Stimulated activated CD8-positive, alpha-beta memory T cell treated with anti-CD3 and anti-CD28 coated beads, Interleukin-2, amount 100 ng/mL, for 1 hour (primary cell): ENCODE measurements around the gene FBLN7.

Experiments
- DNase-seq, 2 donors: peaks; one replicate each; pipeline ENCODE4 v3.0.0-alpha.2; 2020; ENCODE audit warnings: low read depth in 2 of 2

The FBLN7 gene

DNA sequence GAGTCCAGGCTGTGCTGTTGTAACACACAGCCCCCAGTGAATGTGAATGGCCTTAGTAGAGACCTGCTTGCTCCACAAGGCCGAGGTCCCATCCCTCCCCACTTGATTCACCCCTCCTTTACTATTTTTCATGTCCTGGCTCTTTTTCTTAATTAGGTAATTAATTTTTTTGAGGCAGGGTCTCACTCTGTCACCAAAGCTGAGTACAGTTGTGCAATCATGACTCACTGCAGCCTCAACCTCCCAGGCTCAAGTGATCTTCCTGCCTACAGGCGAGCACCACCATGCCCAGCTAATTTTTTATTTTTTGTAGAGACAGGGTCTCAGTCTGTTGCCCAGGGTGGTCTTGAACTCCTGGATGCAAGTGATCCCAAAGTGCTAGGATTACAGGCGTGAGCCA, 19.3 kb downstream of the FBLN7 start:
- DNase-seq = no peak

DNA sequence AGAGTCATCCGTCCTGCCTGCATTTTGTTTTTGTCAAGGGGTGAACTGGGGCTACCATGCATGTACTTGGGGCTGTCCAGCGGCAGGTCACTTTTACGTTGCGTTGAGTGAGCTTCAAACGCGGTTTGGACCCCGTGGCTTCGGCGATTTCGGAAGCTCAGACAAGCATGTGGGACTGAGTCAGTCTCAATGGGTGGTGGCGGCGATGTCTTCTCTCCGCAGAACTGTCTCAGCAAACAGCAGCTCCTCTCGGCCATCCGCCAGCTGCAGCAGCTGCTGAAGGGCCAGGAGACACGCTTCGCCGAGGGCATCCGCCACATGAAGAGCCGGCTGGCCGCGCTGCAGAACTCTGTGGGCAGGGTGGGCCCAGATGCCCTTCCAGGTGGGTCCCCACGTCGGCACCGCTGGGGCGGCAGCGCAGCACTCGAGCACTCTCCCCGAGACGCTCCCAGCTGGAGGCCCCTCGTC, 21.3 kb downstream of the FBLN7 start:
- no peak for DNase-seq

DNA sequence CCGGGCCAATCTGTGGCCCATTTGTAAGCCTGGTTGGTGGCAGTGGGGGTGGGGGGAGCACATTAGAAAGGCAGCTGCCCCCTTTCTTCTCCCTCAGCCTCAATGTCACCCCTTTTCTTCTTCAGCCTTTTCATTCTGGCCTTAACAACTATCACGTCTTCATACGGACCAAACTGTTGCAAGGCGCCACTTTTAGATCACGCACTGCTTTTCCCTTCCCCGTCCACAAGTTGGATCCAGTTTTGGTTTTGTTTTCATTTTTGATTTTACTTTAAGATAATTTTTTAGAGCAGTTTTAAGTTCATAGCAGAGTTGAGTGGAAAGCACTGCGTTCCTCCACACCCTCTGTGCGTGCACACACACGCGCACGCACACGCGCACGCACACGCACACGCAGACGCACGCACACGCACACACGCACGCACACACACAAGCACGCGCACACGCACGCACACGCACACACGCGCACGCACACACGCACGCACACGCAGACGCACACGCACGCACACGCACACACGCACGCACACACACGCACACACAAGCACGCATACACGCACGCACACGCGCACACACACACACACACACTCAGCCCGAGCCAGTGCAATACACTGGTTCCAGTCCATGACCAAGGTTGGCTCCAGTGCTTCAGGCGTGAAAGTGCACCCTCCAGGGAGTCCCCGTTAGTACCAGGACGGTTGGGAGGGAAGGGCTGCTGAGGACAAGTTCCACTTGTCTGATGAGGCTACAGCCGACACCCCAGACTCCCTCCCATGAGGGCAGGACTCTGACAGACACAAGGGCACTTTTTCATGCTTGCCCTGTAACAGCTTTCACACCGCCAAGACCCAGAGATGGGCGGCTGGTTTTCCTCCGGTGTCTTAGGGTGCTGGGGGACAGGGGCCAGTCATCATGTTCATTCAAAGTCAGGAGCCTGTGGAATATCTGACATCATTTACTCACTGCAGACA, 22.4 kb downstream of the FBLN7 start:
- no peak for DNase-seq

DNA sequence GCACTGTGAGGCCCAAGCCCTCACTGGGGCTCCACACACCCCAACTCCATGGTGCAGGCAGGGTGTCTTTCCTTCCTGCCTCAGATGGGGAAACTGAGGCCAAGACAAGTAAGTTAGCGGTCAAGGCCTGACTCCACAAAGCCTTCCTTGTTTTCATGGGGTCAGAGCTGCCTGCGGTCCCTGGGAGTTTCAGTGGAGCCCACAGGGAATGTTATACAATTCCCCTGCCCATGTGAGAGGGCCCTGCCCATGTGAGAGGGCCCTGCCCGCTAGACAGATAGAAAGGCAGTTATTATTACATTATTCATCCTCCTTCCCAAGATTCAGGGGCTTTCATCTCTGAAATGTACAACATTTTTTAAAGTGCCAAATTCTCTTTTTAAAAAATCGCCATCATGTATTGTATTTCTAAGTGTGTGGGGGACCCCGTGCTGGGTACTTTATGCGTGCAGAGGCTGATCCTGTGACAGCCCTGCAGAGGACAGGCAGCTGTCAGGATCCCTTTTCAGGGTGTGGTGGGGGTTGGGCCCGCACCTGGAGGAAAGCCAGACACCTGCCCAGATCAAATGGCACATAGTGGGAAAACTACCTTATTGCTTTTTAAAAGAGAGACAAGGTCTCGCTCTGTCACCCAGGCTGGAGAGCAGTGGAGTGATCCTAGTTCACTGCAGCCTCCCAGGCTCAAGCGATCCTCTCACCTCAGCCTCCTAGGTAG, 23.4 kb downstream of the FBLN7 start:
- no peak for DNase-seq

DNA sequence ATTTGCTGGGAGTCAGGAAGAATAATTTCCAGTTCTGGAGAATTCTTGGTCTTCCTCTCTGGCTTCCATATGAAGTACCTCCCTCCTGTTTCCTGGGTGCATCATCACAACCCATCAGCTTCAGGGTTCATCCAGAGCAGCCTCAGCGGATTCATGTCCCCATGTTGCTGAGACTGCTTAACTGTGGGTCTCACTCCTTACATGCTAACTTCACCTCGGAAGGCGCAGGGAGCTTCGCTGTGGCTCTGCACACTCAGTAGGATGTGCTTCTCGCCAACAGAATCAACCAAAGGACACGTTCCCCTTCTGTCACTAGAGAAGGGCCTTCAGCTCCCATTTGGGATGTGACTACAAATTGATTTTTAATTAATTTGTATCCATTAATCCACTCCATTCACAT, 24.2 kb downstream of the FBLN7 start:
- no peak for DNase-seq

DNA sequence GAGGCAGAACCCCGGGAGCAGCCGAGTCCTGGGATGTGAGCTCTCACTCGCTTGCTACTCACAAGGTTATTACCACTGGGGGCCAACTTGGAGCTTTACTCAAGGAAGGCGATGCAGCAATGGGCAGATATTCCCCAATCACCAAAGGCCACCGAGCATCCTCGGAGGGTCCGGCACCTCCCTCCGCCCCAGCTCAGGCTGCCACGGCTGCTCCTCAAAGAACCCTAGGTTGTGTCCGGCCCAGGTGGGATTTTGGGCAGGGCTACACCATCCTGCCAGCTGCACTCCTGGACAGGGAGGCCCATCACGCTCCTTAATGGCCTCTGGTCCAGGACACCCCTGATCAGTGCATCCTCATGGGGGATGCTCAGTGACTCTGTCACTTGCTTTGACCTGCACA, 24.8 kb downstream of the FBLN7 start:
- no peak for DNase-seq

DNA sequence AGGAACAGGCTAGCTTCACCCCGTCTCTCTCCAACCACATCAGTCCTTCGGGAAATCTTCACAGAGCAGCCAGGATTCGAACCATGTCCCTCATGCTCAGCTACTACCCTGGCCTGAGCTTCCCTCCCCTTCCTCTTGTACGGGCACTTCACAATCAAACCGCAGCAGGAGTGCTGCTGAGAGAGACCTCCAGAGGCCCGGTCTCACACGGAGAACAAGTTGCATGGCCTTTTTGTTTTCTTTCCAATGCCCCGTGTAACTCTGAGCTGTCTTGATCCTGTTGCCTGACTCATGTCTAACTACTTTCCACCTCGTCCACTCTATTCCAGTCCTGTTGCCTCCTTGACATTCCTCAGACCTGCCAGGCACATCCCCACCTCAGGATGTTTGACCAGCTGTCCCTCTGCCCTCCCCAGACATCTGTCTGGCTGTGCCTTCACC, 25.4 kb downstream of the FBLN7 start:
- DNase-seq = no peak

DNA sequence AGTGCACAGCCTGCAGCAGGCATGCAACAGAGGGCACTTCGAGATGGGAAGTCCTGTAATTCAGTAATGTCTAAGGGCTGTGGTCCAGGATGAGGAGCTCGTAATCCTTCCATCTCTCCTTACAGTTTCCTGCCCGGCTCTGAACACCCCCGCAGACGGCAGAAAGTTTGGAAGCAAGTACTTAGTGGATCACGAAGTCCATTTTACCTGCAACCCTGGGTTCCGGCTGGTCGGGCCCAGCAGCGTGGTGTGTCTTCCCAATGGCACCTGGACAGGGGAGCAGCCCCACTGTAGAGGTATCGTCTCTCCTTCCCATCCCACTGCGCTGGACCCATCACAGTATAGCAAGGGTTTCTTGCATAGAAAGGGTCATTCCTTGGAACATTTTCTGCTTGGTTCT, 26.7 kb downstream of the FBLN7 start:
- no peak for DNase-seq

DNA sequence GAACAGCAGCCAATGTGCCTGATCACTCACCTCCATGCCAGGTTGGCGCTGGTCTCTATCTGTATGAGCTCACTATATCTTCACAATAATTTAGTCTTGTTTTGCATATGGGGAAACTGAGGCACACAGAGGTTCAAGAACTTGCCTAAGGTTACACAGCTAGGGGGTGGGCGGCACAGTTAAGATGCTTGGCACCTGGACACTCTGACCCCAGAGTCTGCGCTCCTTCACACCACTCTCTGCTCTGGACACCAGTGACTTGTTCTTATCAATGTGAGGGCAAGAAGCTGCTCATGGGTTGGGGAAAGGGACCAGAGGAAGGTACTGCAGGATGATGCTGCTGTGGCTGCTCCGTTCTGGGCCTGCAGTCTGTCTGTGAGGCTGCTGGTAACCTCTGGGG, 27.1 kb downstream of the FBLN7 start:
- DNase-seq = no peak

DNA sequence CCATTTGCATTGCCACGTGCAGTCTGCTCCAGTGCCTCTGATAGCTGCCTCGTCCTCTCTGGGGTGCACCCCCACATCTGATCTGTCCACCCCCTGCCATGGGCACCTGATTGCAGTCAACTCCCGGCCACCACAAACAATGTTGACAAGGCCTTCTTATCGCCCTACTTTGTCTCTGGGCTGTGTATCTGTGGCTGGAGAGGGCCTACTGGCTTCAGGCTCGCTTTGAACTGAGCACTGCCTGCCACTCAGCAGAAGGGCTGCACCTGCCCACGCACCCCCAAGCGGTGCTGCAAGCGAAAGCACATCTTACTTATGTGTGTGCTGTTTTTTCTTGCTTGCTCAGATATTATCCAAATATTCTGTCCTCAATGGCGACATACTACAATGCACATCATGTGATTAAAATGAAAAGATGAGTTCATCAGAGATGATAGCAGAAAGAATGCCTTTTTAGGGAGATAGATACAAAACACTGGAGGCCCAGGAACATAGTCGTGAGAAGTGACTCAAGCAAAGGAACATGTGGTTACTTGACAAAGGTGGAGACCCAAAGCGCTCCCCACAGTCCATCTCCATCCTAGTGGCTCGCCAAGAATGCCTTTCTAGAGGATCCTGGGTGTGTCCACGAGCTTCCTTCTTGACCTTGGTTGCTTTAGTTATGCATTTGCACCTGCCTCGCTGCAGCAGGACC, 28.8 kb downstream of the FBLN7 start:
- DNase-seq = no peak

DNA sequence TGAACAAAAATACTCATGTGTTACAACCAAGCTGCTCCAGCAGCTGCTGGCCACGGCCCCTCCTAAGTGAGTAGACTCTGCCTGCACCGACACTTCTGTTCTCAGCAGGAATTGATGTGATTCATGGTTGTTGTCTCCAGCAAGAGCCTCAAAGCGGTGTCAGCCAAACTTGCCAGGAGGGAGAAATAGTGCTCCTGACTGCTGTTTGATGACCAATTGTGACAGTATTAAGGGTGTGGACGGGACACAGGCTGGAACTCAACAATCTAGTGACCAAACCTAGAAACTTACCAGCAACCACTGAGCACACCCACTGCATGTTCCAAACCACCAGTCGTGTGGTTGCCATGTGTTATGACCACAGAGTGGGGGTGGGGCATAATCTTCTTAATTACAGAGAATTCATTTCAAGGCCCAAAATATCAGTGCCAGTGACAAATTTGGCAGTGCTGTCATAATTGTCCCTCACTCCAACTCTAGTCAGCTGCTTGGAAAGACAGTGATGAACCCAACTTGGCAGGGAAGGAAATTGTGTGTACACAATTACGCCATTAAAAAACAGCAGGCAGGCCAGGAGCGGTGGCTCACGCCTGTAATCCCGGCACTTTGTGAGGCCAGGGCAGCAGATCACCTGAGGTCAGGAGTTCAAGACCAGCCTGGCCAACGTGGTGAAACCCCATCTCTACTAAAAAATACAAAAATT, 30.4 kb downstream of the FBLN7 start:
- DNase-seq = no peak

DNA sequence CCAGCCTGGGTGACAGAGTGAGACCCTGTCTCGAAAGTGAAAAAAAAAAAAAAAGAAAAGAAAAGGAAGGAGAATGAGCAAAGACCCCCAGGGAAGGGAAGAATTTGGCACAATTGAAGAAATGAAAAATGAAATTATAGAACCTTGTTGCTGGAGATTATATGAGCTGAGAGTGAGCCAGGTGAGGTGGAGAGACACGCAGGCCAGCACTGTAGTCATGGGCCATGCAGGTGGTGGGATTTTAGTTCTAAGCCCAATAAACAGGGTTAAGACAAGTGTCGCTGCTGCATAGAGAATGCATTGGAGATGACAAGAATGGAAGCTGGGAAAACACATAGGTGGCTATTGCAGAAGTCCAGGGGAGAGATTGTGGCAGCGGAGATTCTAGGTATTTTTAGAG, 32.3 kb downstream of the FBLN7 start:
- no peak for DNase-seq

DNA sequence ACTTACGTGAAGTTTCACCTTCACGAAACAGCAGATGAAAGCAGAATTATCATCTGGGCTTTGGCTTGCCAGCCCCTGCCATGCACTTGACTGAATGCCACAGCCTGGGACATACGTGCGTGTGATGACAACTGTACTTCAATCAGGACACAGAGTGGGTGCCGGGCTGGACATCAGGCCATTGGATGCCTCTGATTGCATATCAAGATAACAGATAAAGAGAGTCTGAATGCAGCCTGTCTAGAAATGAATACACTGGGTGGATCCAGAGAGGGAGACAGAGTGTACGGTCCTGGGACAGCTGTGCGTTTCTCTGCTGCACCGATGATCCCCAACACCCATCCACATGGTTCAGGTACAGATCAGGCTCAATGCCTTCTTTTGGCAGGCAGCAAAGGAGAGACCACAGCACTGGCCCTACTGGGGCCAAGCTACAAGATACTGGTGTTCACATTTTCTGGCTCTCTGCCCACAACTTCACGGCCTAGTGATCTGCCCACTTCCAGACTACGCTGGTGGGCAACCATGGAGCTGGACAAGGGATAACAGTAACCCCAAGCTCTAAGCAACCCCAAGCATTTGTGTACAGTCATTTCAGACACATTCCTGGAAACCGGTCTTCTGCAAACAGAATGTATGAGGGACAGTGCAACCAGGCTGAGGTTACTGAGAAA, 35.6 kb downstream of the FBLN7 start:
- no peak for DNase-seq

DNA sequence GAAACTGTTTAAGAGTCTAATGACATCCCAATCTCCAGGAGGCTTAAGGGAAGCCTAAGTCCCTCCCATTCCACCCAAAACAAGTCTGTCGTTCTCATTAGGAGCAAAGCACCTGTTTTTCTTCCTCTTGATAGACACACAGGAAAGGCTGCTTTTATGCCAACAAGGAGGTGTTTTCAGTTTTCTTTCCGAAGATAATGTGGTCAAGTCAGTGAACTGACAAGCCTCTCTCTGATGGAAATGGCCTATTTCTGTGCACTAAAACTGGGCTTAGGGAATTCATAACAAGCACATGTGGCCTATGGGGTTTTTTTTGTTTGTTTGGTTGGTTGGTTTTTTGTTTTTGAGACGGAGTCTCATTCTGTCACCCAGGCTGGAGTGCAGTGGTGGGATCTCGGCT, 36.2 kb downstream of the FBLN7 start:
- no peak for DNase-seq

DNA sequence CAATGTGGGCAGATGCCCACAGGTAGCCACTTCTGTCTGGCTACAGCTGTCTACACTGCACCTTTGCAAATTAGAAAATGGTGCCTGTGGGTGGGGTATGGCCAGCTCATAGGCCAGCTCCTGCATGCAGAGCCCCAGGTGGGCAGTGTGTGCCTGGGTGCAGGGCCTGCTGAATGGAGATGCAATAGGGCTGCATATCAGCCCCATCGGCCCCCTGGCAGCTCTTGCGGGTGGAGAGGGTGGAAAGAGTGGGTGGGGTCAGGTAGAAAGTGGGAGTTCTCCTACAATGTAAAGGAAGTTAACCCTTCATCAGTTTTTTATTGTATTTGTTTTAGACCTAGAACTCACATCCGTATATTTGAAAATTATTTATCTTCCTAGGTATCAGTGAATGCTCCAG, 37.1 kb downstream of the FBLN7 start:
- no peak for DNase-seq

DNA sequence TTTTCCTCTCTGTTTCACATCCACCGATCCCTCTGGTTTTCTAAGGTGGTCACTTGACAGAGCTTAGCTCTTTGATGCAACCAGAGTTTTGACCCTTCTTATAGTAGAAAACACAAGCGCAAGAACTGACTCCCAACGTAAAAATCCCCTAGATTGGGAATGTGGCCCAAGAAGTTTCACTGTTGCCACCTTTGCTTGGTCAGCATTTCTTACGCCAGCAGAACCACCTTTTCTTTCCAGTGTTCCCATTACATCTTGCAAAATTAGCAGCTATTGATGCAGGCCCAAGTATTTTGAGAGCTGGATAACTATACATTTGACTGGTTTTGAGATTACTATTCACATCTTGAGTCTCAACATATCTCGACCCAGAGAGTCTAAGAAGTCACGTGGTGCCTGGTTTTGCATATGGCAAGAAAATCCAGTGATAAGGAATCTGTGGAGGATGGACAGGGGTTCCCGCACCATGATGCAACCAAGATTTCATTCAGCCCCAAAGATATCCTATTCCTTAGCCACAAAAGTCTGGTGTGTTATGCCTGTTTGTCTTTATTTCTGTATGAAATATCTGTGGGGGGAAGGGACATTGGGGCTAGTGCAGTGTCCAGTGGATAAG, 37.9 kb downstream of the FBLN7 start:
- DNase-seq = no peak

DNA sequence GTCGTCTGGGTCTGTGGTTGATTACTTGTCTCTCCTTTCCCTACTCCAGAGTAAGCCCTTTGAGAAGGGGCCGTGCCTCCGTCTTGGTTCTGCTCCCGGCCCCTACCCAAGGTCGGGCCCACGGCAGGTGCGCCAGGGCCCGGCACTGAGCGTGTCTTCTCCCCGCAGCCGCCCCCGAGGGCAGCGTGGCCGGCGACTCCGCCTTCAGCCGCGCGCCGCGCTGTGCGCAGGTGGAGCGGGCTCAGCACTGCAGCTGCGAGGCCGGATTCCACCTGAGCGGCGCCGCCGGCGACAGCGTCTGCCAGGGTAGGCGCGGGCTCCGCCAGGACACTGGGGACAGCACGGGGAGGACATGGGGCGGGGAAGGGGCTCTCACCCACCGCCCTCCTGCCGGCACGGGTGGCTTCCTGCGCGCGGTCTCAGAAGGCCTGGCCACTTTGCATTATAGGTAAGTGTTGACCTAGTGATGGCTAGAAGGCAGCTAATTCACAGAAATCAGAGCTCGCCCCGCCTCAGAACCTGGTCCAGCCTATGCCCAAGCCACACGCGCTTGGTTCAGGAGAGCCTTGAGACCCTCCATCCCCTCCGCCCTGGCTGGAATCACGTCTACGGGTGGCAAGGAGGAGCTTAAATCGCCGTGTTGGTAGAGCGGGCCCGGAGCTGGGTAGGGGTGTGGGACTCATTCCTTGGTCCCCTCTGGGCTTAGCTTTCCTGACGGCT, 43.5 kb downstream of the FBLN7 start:
- DNase-seq = no peak

DNA sequence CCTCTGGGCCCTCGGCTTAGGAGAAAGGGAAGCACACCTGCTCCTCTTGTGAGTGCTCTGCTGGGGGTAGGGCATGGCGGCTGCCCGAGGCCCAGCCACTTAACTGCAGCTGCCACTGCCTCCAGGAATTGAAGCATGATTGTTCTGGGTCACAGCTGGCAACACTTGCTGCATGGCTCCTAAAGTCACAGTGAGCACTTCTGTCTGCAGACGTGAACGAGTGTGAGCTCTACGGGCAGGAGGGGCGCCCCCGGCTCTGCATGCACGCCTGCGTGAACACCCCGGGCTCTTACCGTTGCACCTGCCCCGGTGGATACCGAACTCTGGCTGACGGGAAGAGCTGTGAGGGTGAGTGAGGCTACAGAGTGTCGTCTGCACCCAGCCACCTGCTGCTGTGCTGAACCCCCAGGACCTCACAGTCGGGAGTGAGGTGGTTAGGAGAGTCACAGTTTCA, 44.4 kb downstream of the FBLN7 start:
- DNase-seq = no peak

DNA sequence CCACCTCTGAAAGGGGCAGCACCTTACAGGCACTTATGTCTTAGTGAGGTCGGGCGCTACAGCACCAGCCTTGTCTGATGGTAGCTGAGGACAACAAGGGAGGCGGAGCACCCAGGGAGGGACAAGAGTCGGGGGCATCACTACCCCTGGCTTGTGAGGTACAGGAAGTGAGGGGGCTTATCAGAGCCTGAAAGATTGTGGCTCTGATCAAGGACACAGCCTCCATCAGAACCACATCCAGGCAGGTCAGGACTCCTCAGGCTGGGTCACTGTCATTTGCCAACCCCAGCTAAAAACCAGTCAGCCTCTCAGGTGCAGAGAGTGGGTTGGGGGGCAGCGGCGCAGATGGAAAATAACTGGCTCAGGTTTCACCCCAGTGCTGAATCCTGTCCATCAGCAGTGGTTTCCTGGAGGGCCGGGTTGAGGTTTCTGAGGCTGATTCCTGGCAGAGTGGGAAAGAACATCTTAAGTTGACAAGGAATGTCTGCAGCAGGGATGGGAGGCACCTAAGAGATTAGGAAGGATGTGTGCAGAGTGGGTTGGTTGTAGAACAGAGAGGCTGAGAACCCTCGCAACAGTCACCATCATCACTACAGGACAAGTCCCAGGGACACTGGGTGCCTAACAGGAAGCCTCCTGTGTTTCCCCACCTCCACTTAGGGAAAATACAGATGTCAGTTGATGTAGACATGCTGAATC, 45.3 kb downstream of the FBLN7 start:
- no peak for DNase-seq
